ENCODE data around the gene PSPH.

Gene PSPH

GRCh38 chr7:55962014-55962413 lies 89.2 kb downstream of the PSPH start:
- FAIRE-seq: no peak

More at GRCh38 chr7:55962014-55962413, 89.2 kb downstream of the PSPH start:
- DNase-seq (ENCODE audit: insufficient read length, low spot score): no peak
